Gastroesophageal sphincter (tissue), 4 donors: ENCODE results near the gene PRDM16. TPM values are rescaled to one million over a fixed set of nuclear protein-coding genes. Genes with fewer than 3 reads are reported as not detected.

ENCODE experiments used
- ATAC-seq: fragments of 150-250 bp; one replicate; pipeline ENCODE4 v1.9.1; 2016; ENCODE audit warnings: mild to moderate bottlenecking, moderate library complexity
- H3K27ac ChIP-seq, 4 donors: fragments of 200-600 bp; sonication (generic) in 3 of 4; 1 replicate in 3 of 4; 2 replicates in 1 of 4; pipeline ENCODE4 v1.5.1; 2016 to 2019
- H3K27me3 ChIP-seq: fragments of 200-600 bp; sonication (generic); one replicate; pipeline ENCODE4 v1.5.1; 2019
- H3K36me3 ChIP-seq, 2 donors: fragments of 200-600 bp; sonication (generic); one replicate each; pipeline ENCODE4 v1.5.1; 2019; ENCODE audit warnings: control low read depth in 1 of 2
- H3K4me1 ChIP-seq, 3 donors: fragments of 200-600 bp; sonication (generic); 1 replicate in 2 of 3; 2 replicates in 1 of 3; pipeline ENCODE4 v1.5.1; 2016 to 2019; ENCODE audit warnings: control low read depth in 2 of 3
- H3K4me3 ChIP-seq, 2 donors: fragments of 200-600 bp; sonication (generic); one replicate each; pipeline ENCODE4 v1.5.1; 2019; ENCODE audit warnings: mild to moderate bottlenecking in 1 of 2, moderate library complexity in 1 of 2
- H3K9me3 ChIP-seq, 3 donors: fragments of 200-600 bp; sonication (generic); one replicate each; pipeline ENCODE4 v1.5.1; 2017 to 2019; ENCODE audit warnings: control low read depth in 2 of 3
- CTCF ChIP-seq, 4 experiments: fragments of 200-600 bp in 2 of 4; fragments of 450-650 bp in 2 of 4; sonication (generic) in 1 of 4; IDR thresholded peaks; one replicate each; pipeline ENCODE4 v1.5.1; 2017 to 2019; ENCODE audit warnings: antibody characterized with exemption in 4 of 4, mild to moderate bottlenecking in 2 of 4, moderate library complexity in 2 of 4
- EP300 ChIP-seq: sonication (generic); formaldehyde crosslinking; IDR thresholded peaks from one replicate; pipeline ENCODE4 v1.6.1; 2017; ENCODE audit warnings: antibody characterized with exemption, mild to moderate bottlenecking
- POLR2A ChIP-seq, 2 donors: fragments of 450-650 bp; IDR thresholded peaks; one replicate each; pipeline ENCODE4 v1.6.1; 2017; ENCODE audit warnings: antibody characterized with exemption in 2 of 2, mild to moderate bottlenecking in 2 of 2, moderate library complexity in 1 of 2
- POLR2AphosphoS5 ChIP-seq: sonication (generic); formaldehyde crosslinking; IDR thresholded peaks from one replicate; pipeline ENCODE4 v1.6.1; 2017; ENCODE audit warnings: antibody characterized with exemption
- WGBS, 2 donors: methylation state at CpG; one replicate each; pipeline ENCODE4 v1.1.5; 2018; ENCODE audit warnings: low coverage in 1 of 2; 5-methylcytosine and 5-hydroxymethylcytosine counted together
- total RNA-seq, 4 donors: library from RNA; depleted of rRNA; stranded (reverse); fragments of >200 nt; gene quantifications; one replicate each; pipeline ENCODE4 v1.1.0, GENCODE V29; 2016

The PRDM16 gene
- total RNA-seq, 4 donors from 2014 or later: 1.1 to 3.4 (median 1.6) TPM

DNA sequence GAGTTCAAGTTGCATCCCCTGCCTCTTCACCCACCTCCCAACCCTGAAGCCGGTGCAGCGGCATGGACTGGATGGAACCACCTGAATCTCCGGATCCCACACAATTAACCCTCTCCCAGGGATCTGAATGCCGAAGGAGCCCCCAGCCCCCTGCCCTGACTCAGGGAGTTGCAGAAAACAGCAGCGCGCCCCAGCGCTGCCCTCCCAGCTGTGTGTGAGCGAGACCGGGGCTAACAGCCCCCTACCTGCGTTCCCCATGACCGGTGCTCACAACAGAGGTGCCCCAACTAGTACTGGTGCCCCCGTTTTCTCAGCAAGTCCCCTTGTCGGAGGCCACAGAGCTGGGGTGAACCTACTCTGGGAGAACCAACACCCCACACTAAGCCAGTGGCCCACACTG is 136.8 kb downstream of the PRDM16 start:
- Histone ChIP-seq H3K27me3 (peaks cover 5% of the 10 kb centered on the region), H3K4me3 (no peak overlapping the region), H3K27ac (no peak overlapping the region), H3K36me3 (no peaks in the 10 kb centered on the region), H3K9me3 (no peaks in the 10 kb centered on the region), H3K4me1 (no peaks in the 10 kb centered on the region)
- WGBS, 2 donors: 100% methylated on average over 1 of the region's 13 CpGs; no CpG with 5 or more reads in 1 of the 2 donors
- no peak for ATAC-seq
- TF ChIP-seq POLR2A (IDR thresholded peaks at IDR 0.05): no peak
- no peak for TF ChIP-seq EP300
- no peak for TF ChIP-seq CTCF (IDR thresholded peaks at IDR 0.05)
- no peak for TF ChIP-seq POLR2AphosphoS5

DNA sequence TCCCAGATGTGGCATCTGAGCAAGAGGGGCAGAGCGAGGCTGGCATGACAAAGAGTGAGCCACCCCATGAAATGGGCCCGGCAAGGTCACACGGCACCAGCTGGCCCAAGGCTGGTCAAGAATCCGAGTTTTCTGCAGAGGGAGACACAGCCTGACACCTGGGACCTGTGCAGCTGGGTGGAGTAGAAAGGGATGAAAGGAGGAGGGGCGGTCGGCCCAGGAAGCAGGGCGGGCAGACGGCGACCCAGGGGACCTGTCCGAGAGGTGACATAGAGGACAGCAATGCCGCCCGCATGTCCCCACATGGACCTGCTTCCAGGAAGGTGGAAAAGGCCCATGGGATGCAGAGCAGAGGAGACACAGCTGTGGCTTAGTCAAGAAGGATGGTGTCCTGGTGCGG is 137.7 kb downstream of the PRDM16 start:
- Histone ChIP-seq H3K27me3 (peaks cover 2% of the 10 kb centered on the region), H3K36me3 (no peaks in the 10 kb centered on the region), H3K9me3 (no peaks in the 10 kb centered on the region), H3K4me3 (no peak overlapping the region), H3K27ac (no peak overlapping the region), H3K4me1 (no peaks in the 10 kb centered on the region)
- TF ChIP-seq EP300 (no peak), CTCF (IDR thresholded peaks at IDR 0.05) (no peak), POLR2AphosphoS5 (no peak), POLR2A (IDR thresholded peaks at IDR 0.05) (no peak)
- WGBS, 2 donors: 85 to 90% methylated on average over 4 to 5 of the region's 13 CpGs
- no peak for ATAC-seq

DNA sequence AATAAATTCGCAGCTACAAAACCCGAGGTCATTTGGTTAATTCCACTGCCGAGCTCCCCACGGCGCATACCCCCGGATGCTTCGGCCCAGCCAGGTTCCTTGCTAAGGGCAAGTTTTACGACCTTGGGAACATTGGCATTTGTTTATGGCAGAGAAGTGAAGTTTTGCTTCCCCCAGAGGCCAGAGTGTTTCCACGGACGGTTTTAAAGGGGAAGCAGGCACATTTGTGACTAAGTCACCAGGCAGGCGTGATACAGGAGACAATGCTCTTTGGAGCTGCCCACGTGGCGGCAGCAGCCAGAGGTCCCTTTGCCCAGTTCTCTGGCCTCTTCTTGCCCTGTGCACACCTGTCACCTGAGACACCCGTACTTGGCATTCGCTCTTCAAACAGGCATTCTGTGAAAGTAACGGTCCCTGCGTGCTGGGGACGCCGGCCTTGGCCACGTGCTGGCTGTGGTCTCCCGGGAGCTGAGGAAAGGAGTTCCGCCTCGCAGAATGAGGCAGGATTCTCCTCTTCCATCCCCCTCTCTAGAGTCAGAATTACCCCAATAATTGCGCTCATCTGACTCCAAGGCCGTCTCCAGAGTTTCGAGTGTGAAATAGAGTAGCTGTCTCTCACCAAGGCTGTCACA is 138.3 kb downstream of the PRDM16 start:
- TF ChIP-seq CTCF (IDR thresholded peaks at IDR 0.05) (no peak), POLR2A (IDR thresholded peaks at IDR 0.05) (no peak), EP300 (no peak), POLR2AphosphoS5 (no peak)
- H3K27me3 ChIP-seq: no peaks in the 10 kb centered on the region
- 54% methylated on average over 6 of the region's 26 CpGs; no CpG with 5 or more reads in 1 of the 2 donors for WGBS, 2 donors
- H3K27ac ChIP-seq: no peak overlapping the region
- no peaks in the 10 kb centered on the region for H3K9me3 ChIP-seq
- H3K36me3 ChIP-seq: no peaks in the 10 kb centered on the region
- H3K4me3 ChIP-seq: no peak overlapping the region
- no peak for ATAC-seq
- H3K4me1 ChIP-seq: no peaks in the 10 kb centered on the region

DNA sequence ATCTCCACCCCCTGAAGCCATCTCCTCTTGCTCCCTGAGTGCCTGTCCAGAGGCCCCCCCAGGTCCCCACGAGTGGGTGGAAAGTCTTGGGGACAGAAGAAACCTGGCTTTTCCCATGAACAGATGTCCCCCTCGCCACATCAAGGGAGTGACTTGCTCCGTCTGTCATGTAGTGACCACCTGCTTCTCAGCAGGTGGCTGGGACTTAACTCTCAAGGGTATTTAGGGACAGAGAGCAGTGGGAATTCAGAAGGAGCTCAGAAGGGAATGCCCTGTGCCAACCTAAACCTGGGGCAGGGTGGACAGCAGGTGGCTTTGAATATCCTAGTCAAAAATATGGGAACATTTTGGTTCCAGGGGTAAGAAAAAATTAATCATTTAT is 139.8 kb downstream of the PRDM16 start:
- no CpG with 5 or more reads among the region's 3 CpGs for WGBS, 2 donors
- ATAC-seq: no peak
- Histone ChIP-seq H3K27ac (no peak overlapping the region), H3K9me3 (no peaks in the 10 kb centered on the region), H3K36me3 (no peaks in the 10 kb centered on the region), H3K27me3 (peaks cover 6% of the 10 kb centered on the region), H3K4me1 (no peaks in the 10 kb centered on the region), H3K4me3 (no peak overlapping the region)
- TF ChIP-seq POLR2A (IDR thresholded peaks at IDR 0.05): no peak
- TF ChIP-seq POLR2AphosphoS5: no peak
- no peak for TF ChIP-seq CTCF (IDR thresholded peaks at IDR 0.05)
- TF ChIP-seq EP300: no peak

GRCh38 chr1:3209201-3209600 is 140.2 kb downstream of the PRDM16 start:
- WGBS, 2 donors: 94% methylated on average over 13 of the region's 19 CpGs
- no peaks in the 10 kb centered on the region for H3K9me3 ChIP-seq
- no peak overlapping the region for H3K27ac ChIP-seq
- ATAC-seq: no peak
- no peak overlapping the region for H3K4me3 ChIP-seq
- H3K36me3 ChIP-seq: no peaks in the 10 kb centered on the region
- H3K27me3 ChIP-seq: peaks cover 8% of the 10 kb centered on the region
- no peaks in the 10 kb centered on the region for H3K4me1 ChIP-seq
- no peak for TF ChIP-seq CTCF (IDR thresholded peaks at IDR 0.05)
- TF ChIP-seq EP300: no peak
- TF ChIP-seq POLR2AphosphoS5: no peak
- no peak for TF ChIP-seq POLR2A (IDR thresholded peaks at IDR 0.05)
